CD14-positive monocyte (primary cell): ENCODE measurements around the gene RBBP6. TPM values are rescaled to one million over a fixed set of nuclear protein-coding genes. Genes with fewer than 3 reads are reported as not detected.

ENCODE experiments used
- DNase-seq, 3 donors: peaks; one replicate each; pipeline ENCODE4 v3.0.0-alpha.2; 2011 to 2022
- H2AFZ ChIP-seq: 2 replicates; pipeline ENCODE4 v1.6.0; 2012; ENCODE audit warnings: mild to moderate bottlenecking, low read depth, low read length, inconsistent platforms; ENCODE audit not compliant: insufficient read depth, poor library complexity, severe bottlenecking
- H3K27ac ChIP-seq, 2 donors: 1 replicate in 1 of 2; 2 replicates in 1 of 2; pipeline ENCODE4 v1.5.1; 2012 to 2013; ENCODE audit warnings: low read length in 2 of 2, control low read depth in 1 of 2, inconsistent platforms in 1 of 2, low read depth in 1 of 2, mild to moderate bottlenecking in 1 of 2
- H3K27me3 ChIP-seq, 2 donors: one replicate each; pipeline versions ENCODE4 v1.6.0 to v1.6.1; 2011 to 2013; ENCODE audit warnings: low read length in 2 of 2; ENCODE audit not compliant: control insufficient read depth in 2 of 2, insufficient read depth in 2 of 2
- H3K36me3 ChIP-seq, 2 donors: replicated peaks in 1 of 2; 1 replicate in 1 of 2; 2 replicates in 1 of 2; pipeline versions ENCODE4 v1.5.1 to v1.6.1; 2012 to 2013; ENCODE audit warnings: low read length in 2 of 2, control low read depth in 1 of 2, inconsistent platforms in 1 of 2, mild to moderate bottlenecking in 1 of 2; ENCODE audit not compliant: insufficient read depth in 2 of 2, control insufficient read depth in 1 of 2
- H3K4me1 ChIP-seq, 2 donors: 1 replicate in 1 of 2; 2 replicates in 1 of 2; pipeline versions ENCODE4 v1.5.1 to v1.6.1; 2012 to 2013; ENCODE audit warnings: low read length in 2 of 2, control low read depth in 1 of 2, inconsistent platforms in 1 of 2, mild to moderate bottlenecking in 1 of 2, moderate library complexity in 1 of 2; ENCODE audit not compliant: insufficient read depth in 2 of 2, control insufficient read depth in 1 of 2
- H3K4me2 ChIP-seq: replicated peaks from 2 replicates; pipeline ENCODE3; 2012; ENCODE audit warnings: low read length, moderate library complexity, mild to moderate bottlenecking; ENCODE audit not compliant: poor library complexity, severe bottlenecking; ENCODE audit errors: extremely low read depth
- H3K4me3 ChIP-seq, 3 experiments: fragments of 200-600 bp in 1 of 3; sonication (generic) in 1 of 3; replicated peaks in 1 of 3; 1 replicate in 2 of 3; 2 replicates in 1 of 3; pipeline ENCODE4 v1.5.1; 2011 to 2013; ENCODE audit warnings: low read length in 3 of 3, mild to moderate bottlenecking in 3 of 3, control low read depth in 2 of 3, low read depth in 2 of 3, inconsistent platforms in 1 of 3, moderate library complexity in 1 of 3
- H3K79me2 ChIP-seq: 2 replicates; pipeline ENCODE4 v1.6.0; 2012; ENCODE audit warnings: mild to moderate bottlenecking, control low read depth, inconsistent platforms, low read length, moderate library complexity; ENCODE audit not compliant: insufficient read depth
- H3K9ac ChIP-seq: 2 replicates; pipeline ENCODE4 v1.6.0; 2017; ENCODE audit warnings: low read length, mild to moderate bottlenecking; ENCODE audit not compliant: insufficient read depth, poor library complexity, severe bottlenecking
- H3K9me3 ChIP-seq, 2 donors: replicated peaks in 1 of 2; 1 replicate in 1 of 2; 2 replicates in 1 of 2; pipeline versions ENCODE4 v1.5.1 to v1.6.1; 2012 to 2013; ENCODE audit warnings: low read length in 2 of 2, control low read depth in 1 of 2; ENCODE audit not compliant: control insufficient read depth in 1 of 2, insufficient read depth in 1 of 2
- H4K20me1 ChIP-seq: 2 replicates; pipeline ENCODE4 v1.6.0; 2012; ENCODE audit warnings: mild to moderate bottlenecking, low read length, control low read depth, moderate library complexity; ENCODE audit not compliant: insufficient read depth
- H3K27ac Mint-ChIP-seq, 7 donors: one replicate each; pipeline ENCODE4 v1.8.0; 2020; ENCODE audit warnings: mild to moderate bottlenecking in 7 of 7, mixed read lengths in 7 of 7, moderate library complexity in 6 of 7, inconsistent platforms in 2 of 7
- H3K27me3 Mint-ChIP-seq, 3 donors: one replicate each; pipeline ENCODE4 v1.8.0; 2021 to 2022; ENCODE audit warnings: low read depth in 3 of 3, mild to moderate bottlenecking in 3 of 3, mixed read lengths in 3 of 3, moderate library complexity in 3 of 3, inconsistent platforms in 1 of 3
- H3K36me3 Mint-ChIP-seq, 2 donors: one replicate each; pipeline ENCODE4 v1.8.0; 2020; ENCODE audit warnings: mixed read lengths in 2 of 2, inconsistent platforms in 1 of 2, mild to moderate bottlenecking in 1 of 2
- H3K4me1 Mint-ChIP-seq: one replicate; pipeline ENCODE4 v1.8.0; 2020; ENCODE audit warnings: mild to moderate bottlenecking, mixed read lengths
- H3K4me3 Mint-ChIP-seq, 2 donors: one replicate each; pipeline ENCODE4 v1.8.0; 2020; ENCODE audit warnings: mild to moderate bottlenecking in 2 of 2, mixed read lengths in 2 of 2, moderate library complexity in 1 of 2
- H3K9me3 Mint-ChIP-seq, 7 donors: one replicate each; pipeline ENCODE4 v1.8.0; 2020 to 2022; ENCODE audit warnings: mixed read lengths in 7 of 7, mild to moderate bottlenecking in 6 of 7, moderate library complexity in 6 of 7, inconsistent platforms in 2 of 7
- WGBS: methylation state at CpG from one replicate; pipeline ENCODE4 v1.1.5; 2013; ENCODE audit warnings: missing lambda C conversion rate; ENCODE audit not compliant: insufficient coverage; 5-methylcytosine and 5-hydroxymethylcytosine counted together
- intact Hi-C, 2 donors: fragments of 100-400 bp; cut with micrococcal nuclease; formaldehyde crosslinking; loops; one replicate each; pipeline versions ENCODE4 v1.15.0 to v1.15.1; 2023
- polyA plus RNA-seq, 3 donors: library from polyadenylated mRNA; depleted of rRNA in 1 of 3; unstranded in 2 of 3; stranded (reverse) in 1 of 3; fragments of 300-500 nt in 2 of 3; fragments of >200 nt in 1 of 3; fragmentation: Illumina TruSeq in 2 of 3; gene quantifications; 1 replicate in 2 of 3; 2 replicates in 1 of 3; pipeline ENCODE4 v1.2.3, GENCODE V29; 2012 to 2021
- TF ChIP-seq, protein P1 (sequence below): fragments of 200-600 bp; IDR thresholded peaks from one replicate; pipeline ENCODE4 v1.8.0; 2022; ENCODE audit warnings: antibody characterized with exemption, mild to moderate bottlenecking

The RBBP6 gene
- polyA plus RNA-seq, 3 donors = 13.2 to 85.2 (median 20.1) TPM

DNA sequence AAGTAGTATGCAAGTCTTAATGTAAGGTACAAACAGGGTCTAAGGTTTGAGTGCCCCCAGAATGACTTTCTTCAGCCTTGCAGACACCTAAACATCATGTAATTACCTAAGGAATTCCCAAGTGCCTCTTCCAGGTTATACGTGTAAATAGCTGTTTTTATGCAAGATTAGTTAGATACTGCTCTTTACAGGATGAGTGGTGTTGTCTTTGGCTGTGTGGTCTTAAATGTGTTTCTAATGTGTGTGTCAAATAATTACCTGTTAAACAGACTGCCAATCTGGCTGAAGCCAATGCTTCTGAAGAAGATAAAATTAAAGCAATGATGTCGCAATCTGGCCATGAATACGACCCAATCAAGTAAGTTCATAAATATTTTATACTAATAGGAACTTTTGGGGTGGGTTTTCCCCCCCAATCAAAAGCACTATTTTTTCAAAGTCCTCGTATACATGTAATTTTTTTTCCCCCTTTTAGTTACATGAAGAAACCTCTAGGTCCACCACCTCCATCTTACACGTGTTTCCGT lies 16.0 kb downstream of the RBBP6 start:
- H3K79me2 ChIP-seq = peaks cover 20% of the 10 kb centered on the region
- Mint-ChIP-seq H3K9me3 (no peaks in the 10 kb centered on the region), H3K4me1 (no peaks in the 10 kb centered on the region), H3K27ac (no peak overlapping the region), H3K4me3 (no peak overlapping the region), H3K27me3 (no peaks in the 10 kb centered on the region), H3K36me3 (peaks cover 61 to 75% of the 10 kb centered on the region in 2 donors)
- no peaks in the 10 kb centered on the region for H3K27me3 ChIP-seq
- H3K4me2 ChIP-seq = no peak overlapping the region
- H3K27ac ChIP-seq = no peak overlapping the region
- WGBS = no CpG with 5 or more reads among the region's 6 CpGs
- intact Hi-C loops = no loop called here
- DNase-seq = no peak
- H3K9me3 ChIP-seq = no peaks in the 10 kb centered on the region
- H3K4me3 ChIP-seq = no peak overlapping the region
- TF ChIP-seq, protein P1, sequence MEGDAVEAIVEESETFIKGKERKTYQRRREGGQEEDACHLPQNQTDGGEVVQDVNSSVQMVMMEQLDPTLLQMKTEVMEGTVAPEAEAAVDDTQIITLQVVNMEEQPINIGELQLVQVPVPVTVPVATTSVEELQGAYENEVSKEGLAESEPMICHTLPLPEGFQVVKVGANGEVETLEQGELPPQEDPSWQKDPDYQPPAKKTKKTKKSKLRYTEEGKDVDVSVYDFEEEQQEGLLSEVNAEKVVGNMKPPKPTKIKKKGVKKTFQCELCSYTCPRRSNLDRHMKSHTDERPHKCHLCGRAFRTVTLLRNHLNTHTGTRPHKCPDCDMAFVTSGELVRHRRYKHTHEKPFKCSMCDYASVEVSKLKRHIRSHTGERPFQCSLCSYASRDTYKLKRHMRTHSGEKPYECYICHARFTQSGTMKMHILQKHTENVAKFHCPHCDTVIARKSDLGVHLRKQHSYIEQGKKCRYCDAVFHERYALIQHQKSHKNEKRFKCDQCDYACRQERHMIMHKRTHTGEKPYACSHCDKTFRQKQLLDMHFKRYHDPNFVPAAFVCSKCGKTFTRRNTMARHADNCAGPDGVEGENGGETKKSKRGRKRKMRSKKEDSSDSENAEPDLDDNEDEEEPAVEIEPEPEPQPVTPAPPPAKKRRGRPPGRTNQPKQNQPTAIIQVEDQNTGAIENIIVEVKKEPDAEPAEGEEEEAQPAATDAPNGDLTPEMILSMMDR = no peak
- peaks cover 46% of the 10 kb centered on the region for H4K20me1 ChIP-seq
- no peaks in the 10 kb centered on the region for H3K4me1 ChIP-seq
- H2AFZ ChIP-seq = no peak overlapping the region
- H3K36me3 ChIP-seq = peaks cover 76 to 98% of the 10 kb centered on the region in 2 donors
- no peak overlapping the region for H3K9ac ChIP-seq

DNA sequence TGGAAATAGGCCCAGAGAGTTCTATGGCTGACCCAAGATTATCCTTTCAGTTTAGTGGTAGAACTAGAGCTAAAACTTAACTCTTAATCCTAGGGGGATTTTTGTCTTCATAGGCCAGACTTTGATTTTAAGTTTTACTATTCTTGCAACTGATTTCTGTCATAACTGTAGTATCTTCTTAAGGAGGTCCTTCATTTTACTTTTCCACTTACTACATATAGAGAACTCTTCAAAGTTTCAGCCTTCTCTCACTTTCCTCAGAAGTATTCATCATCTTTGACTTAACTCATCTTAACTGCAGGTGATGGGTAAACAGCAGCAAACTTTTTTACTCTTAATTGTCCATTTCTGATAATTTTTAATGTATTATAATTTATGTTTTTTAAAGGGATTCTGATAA lies 23.4 kb downstream of the RBBP6 start:
- no peak overlapping the region for H3K9ac ChIP-seq
- no peak overlapping the region for H3K27ac ChIP-seq
- H3K4me3 ChIP-seq = no peak overlapping the region
- TF ChIP-seq, protein P1 = no peak
- Mint-ChIP-seq H3K36me3 (peaks cover 77 to 94% of the 10 kb centered on the region in 2 donors), H3K4me1 (no peaks in the 10 kb centered on the region), H3K27me3 (peaks cover 0 to 1% (median 0%) of the 10 kb centered on the region in 3 donors), H3K27ac (no peak overlapping the region), H3K9me3 (peaks cover 0 to 5% (median 2%) of the 10 kb centered on the region in 7 donors), H3K4me3 (no peak overlapping the region)
- H3K9me3 ChIP-seq = no peaks in the 10 kb centered on the region
- intact Hi-C loops = no loop called here
- H3K79me2 ChIP-seq = no peaks in the 10 kb centered on the region
- no peak overlapping the region for H2AFZ ChIP-seq
- H3K4me1 ChIP-seq = no peaks in the 10 kb centered on the region
- peaks cover 98 to 100% of the 10 kb centered on the region in 2 donors for H3K36me3 ChIP-seq
- H3K27me3 ChIP-seq = no peaks in the 10 kb centered on the region
- H4K20me1 ChIP-seq = peaks cover 6% of the 10 kb centered on the region
- no peak overlapping the region for H3K4me2 ChIP-seq
- no peak for DNase-seq
